GM10266 (cell line): Measurements from ENCODE around the gene TSPAN17.

ENCODE experiments used
- DNase-seq: peaks from one replicate; pipeline ENCODE4 v3.0.0; 2012; ENCODE audit errors: extremely low spot score
- TF ChIP-seq, protein P1 (sequence below): IDR thresholded peaks from 2 replicates; pipeline ENCODE4 v1.5.1; 2012; ENCODE audit warnings: mild to moderate bottlenecking, low read depth; ENCODE audit not compliant: control insufficient read depth, insufficient read depth; ENCODE audit errors: missing control alignments

Gene TSPAN17

DNA sequence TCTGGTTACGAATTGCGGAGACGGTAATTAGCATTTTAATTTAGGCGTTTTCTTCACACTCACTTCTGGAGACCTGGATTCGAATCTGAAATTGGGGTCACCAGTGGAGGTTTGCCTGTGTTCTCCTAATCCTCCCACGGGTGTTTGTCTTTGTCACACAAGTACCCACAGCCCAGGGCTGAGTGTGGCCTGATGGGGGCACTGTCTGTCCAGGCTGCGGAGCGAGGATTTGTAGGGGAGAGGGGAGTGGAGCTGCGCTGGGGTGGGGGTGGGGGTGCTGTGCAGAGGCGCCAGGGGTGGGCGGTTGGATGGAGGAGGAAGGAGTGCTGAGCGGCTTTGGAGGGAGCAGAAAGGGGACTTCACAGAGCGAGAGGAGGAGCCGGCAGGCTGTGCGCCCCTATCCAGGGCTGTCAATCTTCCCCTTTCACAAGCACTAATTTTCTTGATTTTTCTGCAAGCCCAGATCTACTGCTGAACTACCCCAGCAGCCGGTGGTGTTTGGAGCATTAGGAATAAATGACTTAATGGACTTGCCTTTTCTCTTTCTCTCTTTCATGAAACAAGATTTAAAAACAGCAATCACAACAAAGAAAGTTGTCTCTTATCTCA, 53.1 kb downstream of the TSPAN17 start:
- TF ChIP-seq, protein P1, sequence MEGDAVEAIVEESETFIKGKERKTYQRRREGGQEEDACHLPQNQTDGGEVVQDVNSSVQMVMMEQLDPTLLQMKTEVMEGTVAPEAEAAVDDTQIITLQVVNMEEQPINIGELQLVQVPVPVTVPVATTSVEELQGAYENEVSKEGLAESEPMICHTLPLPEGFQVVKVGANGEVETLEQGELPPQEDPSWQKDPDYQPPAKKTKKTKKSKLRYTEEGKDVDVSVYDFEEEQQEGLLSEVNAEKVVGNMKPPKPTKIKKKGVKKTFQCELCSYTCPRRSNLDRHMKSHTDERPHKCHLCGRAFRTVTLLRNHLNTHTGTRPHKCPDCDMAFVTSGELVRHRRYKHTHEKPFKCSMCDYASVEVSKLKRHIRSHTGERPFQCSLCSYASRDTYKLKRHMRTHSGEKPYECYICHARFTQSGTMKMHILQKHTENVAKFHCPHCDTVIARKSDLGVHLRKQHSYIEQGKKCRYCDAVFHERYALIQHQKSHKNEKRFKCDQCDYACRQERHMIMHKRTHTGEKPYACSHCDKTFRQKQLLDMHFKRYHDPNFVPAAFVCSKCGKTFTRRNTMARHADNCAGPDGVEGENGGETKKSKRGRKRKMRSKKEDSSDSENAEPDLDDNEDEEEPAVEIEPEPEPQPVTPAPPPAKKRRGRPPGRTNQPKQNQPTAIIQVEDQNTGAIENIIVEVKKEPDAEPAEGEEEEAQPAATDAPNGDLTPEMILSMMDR = peak; percentile 49
- DNase-seq = no peak

DNA sequence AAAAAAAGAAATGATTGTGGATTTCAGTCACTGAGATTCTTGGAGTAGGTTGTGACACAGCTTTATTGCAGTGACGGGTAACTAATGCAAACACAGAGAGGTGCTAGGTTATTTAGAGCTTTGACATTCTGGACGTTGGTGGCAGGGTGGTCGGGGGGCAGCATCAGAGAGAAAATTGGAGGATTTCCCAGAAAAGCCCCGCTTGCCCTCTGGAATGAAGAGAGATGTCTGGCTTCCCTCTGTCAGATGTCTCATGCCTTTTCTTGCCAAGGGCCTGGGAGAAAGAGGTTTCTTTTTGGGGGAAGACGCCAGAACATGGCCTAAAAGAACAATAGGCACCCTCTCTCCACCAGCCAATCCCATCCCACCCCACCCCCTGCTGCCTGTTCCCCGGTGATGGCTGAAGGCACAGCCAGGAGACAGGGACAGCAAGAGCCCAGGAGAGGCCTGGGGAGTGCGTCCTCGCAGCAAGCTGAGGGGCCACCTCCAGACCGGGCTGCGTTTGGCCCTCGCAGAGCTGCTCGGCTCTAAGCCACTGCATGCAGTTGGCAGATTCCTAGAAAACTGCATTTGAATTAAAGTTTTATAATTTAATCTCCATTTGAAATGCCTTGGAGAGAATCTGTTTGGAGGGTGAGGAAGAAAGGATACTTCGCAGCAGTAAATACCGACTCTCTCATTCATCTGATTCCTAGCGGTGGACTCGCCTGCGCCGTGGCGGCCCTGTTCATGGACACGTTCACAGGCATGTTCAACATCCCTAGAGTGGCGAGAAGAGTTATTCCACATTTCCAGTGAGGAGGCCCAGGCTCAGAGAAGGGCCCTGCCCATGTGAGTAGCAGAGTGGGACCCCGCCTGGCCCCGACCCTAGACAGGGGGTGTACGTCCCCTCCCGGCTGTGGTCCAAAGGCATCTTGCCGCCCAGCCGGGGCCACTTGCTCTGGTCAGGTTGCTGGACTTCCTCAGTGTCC, 55.7 kb downstream of the TSPAN17 start:
- DNase-seq = no peak
- TF ChIP-seq, protein P1 = no peak

DNA sequence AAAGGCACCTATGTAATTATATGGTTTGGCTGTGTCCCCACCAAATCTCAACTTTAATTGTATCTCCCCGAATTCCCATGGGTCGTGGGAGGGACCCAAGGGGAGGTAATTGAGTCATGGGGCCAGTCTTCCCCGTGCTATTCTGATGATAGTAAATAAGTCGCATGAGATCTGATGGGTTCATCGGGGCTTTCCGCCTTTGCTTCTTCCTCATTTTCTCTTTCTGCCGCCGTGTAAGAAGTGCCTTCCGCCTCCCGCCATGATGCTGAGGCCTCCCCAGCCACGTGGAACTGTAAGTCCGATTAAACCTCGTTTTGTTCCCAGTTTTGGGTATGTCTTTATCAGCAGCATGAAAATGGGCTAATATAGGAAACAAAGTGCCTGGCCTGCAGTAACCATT, 56.6 kb downstream of the TSPAN17 start:
- TF ChIP-seq, protein P1 = no peak
- no peak for DNase-seq

DNA sequence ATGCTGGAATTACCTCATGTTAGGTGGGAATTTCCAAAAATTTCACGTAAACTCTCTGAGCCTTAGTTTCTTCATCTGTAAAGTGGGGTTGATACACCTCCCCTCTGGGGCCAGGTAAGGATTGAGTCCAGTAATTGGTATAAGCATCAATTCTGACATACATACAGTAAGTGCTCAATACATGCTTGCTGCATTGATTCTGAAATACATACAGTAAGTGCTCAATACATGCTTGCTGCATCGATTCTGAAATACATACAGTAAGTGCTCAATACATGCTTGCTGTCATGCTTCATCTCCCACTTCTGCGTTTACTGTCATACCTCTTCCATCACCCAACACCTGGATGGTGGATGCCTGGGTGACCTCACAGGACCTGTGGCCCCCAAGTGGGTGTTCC, 57.1 kb downstream of the TSPAN17 start:
- no peak for DNase-seq
- TF ChIP-seq, protein P1 = no peak

DNA sequence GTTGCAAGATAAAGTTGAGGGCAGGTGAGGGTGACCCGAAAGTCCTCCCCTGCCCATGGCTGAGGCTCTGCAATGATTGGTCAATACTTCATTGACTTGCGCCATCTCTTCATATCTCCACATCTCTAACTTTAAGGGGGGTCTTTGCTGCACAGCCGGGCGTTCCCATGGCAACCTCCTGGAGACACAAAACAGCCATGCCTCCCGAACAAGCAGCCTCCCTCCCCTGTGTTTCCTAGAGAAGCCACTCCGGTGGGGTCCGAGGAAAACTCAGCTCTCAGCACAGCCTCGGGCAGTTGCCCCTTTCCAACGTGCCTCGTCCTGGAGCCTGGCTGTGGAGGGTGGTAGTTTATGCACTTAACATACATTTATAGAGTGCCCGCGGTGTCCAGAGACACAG, 57.5 kb downstream of the TSPAN17 start:
- TF ChIP-seq, protein P1 = no peak
- no peak for DNase-seq
